Neural progenitor cell (in vitro differentiated cells): Measurements from ENCODE around the gene SUPT3H. TPM values are rescaled to one million over a fixed set of nuclear protein-coding genes. Genes with fewer than 3 reads are reported as not detected.

ENCODE experiments used
- DNase-seq: peaks from one replicate; pipeline ENCODE4 v3.0.0-alpha.2; 2016; ENCODE audit warnings: low spot score
- H2AFZ ChIP-seq: fragments of 200-600 bp; sonication (generic); replicated peaks from 2 replicates; pipeline ENCODE4 v1.6.1; 2016; ENCODE audit warnings: antibody characterized with exemption
- H3F3A ChIP-seq: fragments of 200-600 bp; sonication (generic); 2 replicates; pipeline ENCODE4 v1.6.1; 2016; ENCODE audit warnings: antibody characterized with exemption, low read depth
- H3K27ac ChIP-seq: fragments of 200-600 bp; sonication (generic); 2 replicates; pipeline ENCODE4 v1.5.1; 2016; ENCODE audit warnings: mild to moderate bottlenecking
- H3K27me3 ChIP-seq: fragments of 200-600 bp; sonication (generic); 2 replicates; pipeline ENCODE4 v1.6.1; 2016; ENCODE audit warnings: mild to moderate bottlenecking, moderate library complexity
- H3K36me3 ChIP-seq: fragments of 200-600 bp; sonication (generic); 2 replicates; pipeline ENCODE4 v1.5.1; 2016
- H3K4me1 ChIP-seq: fragments of 200-600 bp; sonication (generic); 2 replicates; pipeline ENCODE4 v1.6.1; 2016; ENCODE audit warnings: mixed run types
- H3K4me2 ChIP-seq: fragments of 200-600 bp; sonication (generic); 2 replicates; pipeline ENCODE4 v1.6.1; 2016
- H3K4me3 ChIP-seq: fragments of 200-600 bp; sonication (generic); 2 replicates; pipeline ENCODE4 v1.5.1; 2016
- H3K79me2 ChIP-seq: fragments of 200-600 bp; sonication (generic); 2 replicates; pipeline ENCODE4 v1.6.1; 2016; ENCODE audit warnings: low read depth
- H3K9ac ChIP-seq: fragments of 200-600 bp; sonication (generic); 2 replicates; pipeline ENCODE4 v1.6.1; 2016
- H3K9me3 ChIP-seq: fragments of 200-600 bp; sonication (generic); 2 replicates; pipeline ENCODE4 v1.5.1; 2016; ENCODE audit warnings: low read depth
- H4K20me1 ChIP-seq: fragments of 200-600 bp; sonication (generic); 2 replicates; pipeline ENCODE4 v1.6.1; 2016; ENCODE audit warnings: low read depth
- H3K27ac Mint-ChIP-seq: 3 replicates; pipeline ENCODE4 v1.8.0; 2021; ENCODE audit warnings: mixed read lengths
- H3K27me3 Mint-ChIP-seq: 2 replicates; pipeline ENCODE4 v1.8.0; 2022; ENCODE audit warnings: low read depth, mild to moderate bottlenecking, inconsistent platforms, moderate library complexity, mixed read lengths; ENCODE audit not compliant: insufficient read depth
- H3K36me3 Mint-ChIP-seq: 3 replicates; pipeline ENCODE4 v1.8.0; 2021; ENCODE audit warnings: mixed read lengths
- H3K4me1 Mint-ChIP-seq: 3 replicates; pipeline ENCODE4 v1.8.0; 2021; ENCODE audit warnings: mixed read lengths
- H3K4me3 Mint-ChIP-seq: 3 replicates; pipeline ENCODE4 v1.8.0; 2021; ENCODE audit warnings: mild to moderate bottlenecking, moderate library complexity, mixed read lengths
- H3K9me3 Mint-ChIP-seq: 3 replicates; pipeline ENCODE4 v1.8.0; 2020; ENCODE audit warnings: mixed read lengths
- EZH2 ChIP-seq: fragments of 200-600 bp; sonication (generic); IDR thresholded peaks from 2 replicates; pipeline ENCODE4 v1.6.1; 2017; ENCODE audit warnings: antibody characterized with exemption, mild to moderate bottlenecking, moderate library complexity
- EZH2phosphoT487 ChIP-seq: fragments of 200-600 bp; sonication (generic); IDR thresholded peaks from 2 replicates; pipeline ENCODE4 v1.6.1; 2017; ENCODE audit warnings: antibody characterized with exemption
- total RNA-seq: library from RNA; depleted of rRNA; stranded (reverse); fragments of >200 nt; gene quantifications from 2 replicates; pipeline ENCODE4 v1.2.3, GENCODE V29; 2015; ENCODE audit warnings: low replicate concordance
- TF ChIP-seq, protein P1 (sequence below): fragments of 200-600 bp; sonication (generic); IDR thresholded peaks from 2 replicates; pipeline ENCODE4 v1.5.1; 2017; ENCODE audit warnings: antibody characterized with exemption, mild to moderate bottlenecking

The SUPT3H gene
- total RNA-seq, 1 donor from 2014 or later, result 16.3 TPM

GRCh38 chr6:44956396-44956795, 421.3 kb downstream of the SUPT3H start:
- H3K36me3 ChIP-seq, result no peaks in the 10 kb centered on the region
- no peaks in the 10 kb centered on the region for H3K79me2 ChIP-seq
- no peak for DNase-seq
- Mint-ChIP-seq H3K4me3 (no peak overlapping the region), H3K9me3 (no peaks in the 10 kb centered on the region), H3K27me3 (no peaks in the 10 kb centered on the region), H3K4me1 (peaks cover 4% of the 10 kb centered on the region), H3K36me3 (peaks cover 5% of the 10 kb centered on the region), H3K27ac (no peak overlapping the region)
- no peak overlapping the region for H2AFZ ChIP-seq
- H4K20me1 ChIP-seq, result no peaks in the 10 kb centered on the region
- H3K4me2 ChIP-seq, result no peak overlapping the region
- H3K27me3 ChIP-seq, result no peaks in the 10 kb centered on the region
- no peaks in the 10 kb centered on the region for H3F3A ChIP-seq
- H3K9me3 ChIP-seq, result no peaks in the 10 kb centered on the region
- no peaks in the 10 kb centered on the region for H3K4me1 ChIP-seq
- no peak overlapping the region for H3K27ac ChIP-seq
- TF ChIP-seq EZH2phosphoT487, result no peak
- H3K4me3 ChIP-seq, result no peak overlapping the region
- no peak overlapping the region for H3K9ac ChIP-seq

DNA sequence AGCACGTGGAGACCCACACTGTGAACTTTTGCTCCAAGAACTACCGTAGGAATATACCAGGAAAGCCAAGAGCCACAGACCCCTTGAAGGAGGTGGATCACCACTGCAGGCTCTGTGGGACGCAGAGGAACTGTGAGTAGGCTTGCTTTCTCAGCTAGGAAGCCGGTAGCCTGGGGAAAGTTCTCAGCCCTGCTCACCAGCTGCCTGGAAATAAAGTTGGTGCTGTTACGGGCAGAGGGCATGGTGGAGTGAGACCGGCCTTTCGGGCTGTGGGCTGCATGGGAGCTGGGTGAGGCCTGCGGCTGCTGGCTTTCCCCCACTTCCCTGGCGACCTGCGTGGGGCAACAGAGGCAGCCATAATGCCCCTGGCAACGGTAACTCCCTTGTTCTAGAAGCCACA, 422.6 kb downstream of the SUPT3H start:
- H3F3A ChIP-seq, result no peaks in the 10 kb centered on the region
- H2AFZ ChIP-seq, result no peak overlapping the region
- peaks cover 1% of the 10 kb centered on the region for H3K9me3 Mint-ChIP-seq
- no peaks in the 10 kb centered on the region for H3K36me3 ChIP-seq
- no peaks in the 10 kb centered on the region for H4K20me1 ChIP-seq
- H3K9me3 ChIP-seq, result no peaks in the 10 kb centered on the region
- no peaks in the 10 kb centered on the region for H3K27me3 Mint-ChIP-seq
- H3K79me2 ChIP-seq, result no peaks in the 10 kb centered on the region
- no peaks in the 10 kb centered on the region for H3K4me1 ChIP-seq
- no peak overlapping the region for H3K4me3 Mint-ChIP-seq
- no peak overlapping the region for H3K27ac ChIP-seq
- peaks cover 7% of the 10 kb centered on the region for H3K36me3 Mint-ChIP-seq
- TF ChIP-seq, protein P1, sequence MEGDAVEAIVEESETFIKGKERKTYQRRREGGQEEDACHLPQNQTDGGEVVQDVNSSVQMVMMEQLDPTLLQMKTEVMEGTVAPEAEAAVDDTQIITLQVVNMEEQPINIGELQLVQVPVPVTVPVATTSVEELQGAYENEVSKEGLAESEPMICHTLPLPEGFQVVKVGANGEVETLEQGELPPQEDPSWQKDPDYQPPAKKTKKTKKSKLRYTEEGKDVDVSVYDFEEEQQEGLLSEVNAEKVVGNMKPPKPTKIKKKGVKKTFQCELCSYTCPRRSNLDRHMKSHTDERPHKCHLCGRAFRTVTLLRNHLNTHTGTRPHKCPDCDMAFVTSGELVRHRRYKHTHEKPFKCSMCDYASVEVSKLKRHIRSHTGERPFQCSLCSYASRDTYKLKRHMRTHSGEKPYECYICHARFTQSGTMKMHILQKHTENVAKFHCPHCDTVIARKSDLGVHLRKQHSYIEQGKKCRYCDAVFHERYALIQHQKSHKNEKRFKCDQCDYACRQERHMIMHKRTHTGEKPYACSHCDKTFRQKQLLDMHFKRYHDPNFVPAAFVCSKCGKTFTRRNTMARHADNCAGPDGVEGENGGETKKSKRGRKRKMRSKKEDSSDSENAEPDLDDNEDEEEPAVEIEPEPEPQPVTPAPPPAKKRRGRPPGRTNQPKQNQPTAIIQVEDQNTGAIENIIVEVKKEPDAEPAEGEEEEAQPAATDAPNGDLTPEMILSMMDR, result no peak
- TF ChIP-seq EZH2phosphoT487, result no peak
- no peak for TF ChIP-seq EZH2
- no peak overlapping the region for H3K9ac ChIP-seq
- peaks cover 11% of the 10 kb centered on the region for H3K4me1 Mint-ChIP-seq
- no peaks in the 10 kb centered on the region for H3K27me3 ChIP-seq
- no peak overlapping the region for H3K27ac Mint-ChIP-seq
- H3K4me2 ChIP-seq, result no peak overlapping the region
- DNase-seq, result no peak
- H3K4me3 ChIP-seq, result no peak overlapping the region

- Histone ChIP-seq H3F3A (no peaks in the 10 kb centered on the region), H3K9me3 (no peaks in the 10 kb centered on the region), H4K20me1 (no peaks in the 10 kb centered on the region), H3K27me3 (no peaks in the 10 kb centered on the region), H3K36me3 (no peaks in the 10 kb centered on the region), H2AFZ (no peak overlapping the region), H3K27ac (no peak overlapping the region), H3K4me3 (no peak overlapping the region), H3K4me1 (no peaks in the 10 kb centered on the region), H3K9ac (no peak overlapping the region), H3K4me2 (no peak overlapping the region), H3K79me2 (no peaks in the 10 kb centered on the region)
- H3K27me3 Mint-ChIP-seq, result no peaks in the 10 kb centered on the region
- H3K36me3 Mint-ChIP-seq, result peaks cover 15% of the 10 kb centered on the region
- TF ChIP-seq EZH2 (no peak), EZH2phosphoT487 (no peak)
- TF ChIP-seq, protein P1, result no peak
- no peak overlapping the region for H3K27ac Mint-ChIP-seq
- H3K9me3 Mint-ChIP-seq, result peaks cover 9% of the 10 kb centered on the region
- no peak for DNase-seq
- H3K4me1 Mint-ChIP-seq, result peaks cover 11% of the 10 kb centered on the region
- no peak overlapping the region for H3K4me3 Mint-ChIP-seq
Observed at GRCh38 chr6:44954281-44954680, 423.5 kb downstream of the SUPT3H start.

- Histone ChIP-seq H3K9ac (no peak overlapping the region), H3K36me3 (no peaks in the 10 kb centered on the region), H3K27ac (no peak overlapping the region), H3K27me3 (no peaks in the 10 kb centered on the region), H2AFZ (no peak overlapping the region), H3K9me3 (no peaks in the 10 kb centered on the region), H3K4me1 (no peaks in the 10 kb centered on the region), H3K4me2 (no peak overlapping the region), H3K79me2 (no peaks in the 10 kb centered on the region), H3F3A (no peaks in the 10 kb centered on the region), H3K4me3 (no peak overlapping the region), H4K20me1 (no peaks in the 10 kb centered on the region)
- no peak for TF ChIP-seq EZH2phosphoT487
- TF ChIP-seq EZH2, result no peak
- TF ChIP-seq, protein P1, result no peak
- Mint-ChIP-seq H3K4me1 (peaks cover 11% of the 10 kb centered on the region), H3K9me3 (peaks cover 19% of the 10 kb centered on the region), H3K36me3 (peaks cover 26% of the 10 kb centered on the region), H3K27me3 (no peaks in the 10 kb centered on the region), H3K27ac (no peak overlapping the region), H3K4me3 (no peak overlapping the region)
- DNase-seq, result no peak
Observed at GRCh38 chr6:44951253-44951747, 426.4 kb downstream of the SUPT3H start.
